Left hindlimb (tissue), 1 donor: ENCODE data around the gene PNPLA6.

Source experiments
- DNase-seq: peaks from one replicate; pipeline ENCODE4 v3.0.0-alpha.2; 2018

The PNPLA6 gene

DNA sequence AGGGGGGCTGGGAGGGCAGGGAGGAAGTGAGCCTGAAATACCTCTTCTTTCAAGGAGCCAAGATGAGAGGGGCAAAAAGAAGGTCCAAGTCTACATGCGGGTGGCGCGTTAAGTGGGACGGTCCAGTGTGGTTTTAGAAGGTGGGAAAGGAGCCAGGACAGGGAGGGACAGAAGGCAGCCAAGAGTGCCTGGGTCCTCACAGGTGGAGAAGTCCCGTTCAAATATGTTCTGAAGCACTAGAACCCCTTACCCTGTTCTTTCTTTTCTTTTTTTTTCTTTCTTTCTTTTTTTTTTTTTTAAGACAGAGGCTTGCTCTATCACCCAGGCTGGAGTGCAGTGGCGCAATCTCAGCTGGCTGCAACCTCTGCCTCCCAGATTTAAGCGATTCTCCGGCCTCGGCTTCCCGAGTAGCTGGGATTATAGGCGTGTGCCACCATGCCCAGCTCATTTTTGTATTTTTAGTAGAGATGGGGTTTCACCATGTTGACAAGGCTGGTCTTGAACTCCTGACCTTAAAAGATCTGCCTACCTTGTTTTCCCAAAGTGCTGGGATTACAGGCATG is 67.5 kb downstream of the PNPLA6 start:
- DNase-seq, result no peak

DNA sequence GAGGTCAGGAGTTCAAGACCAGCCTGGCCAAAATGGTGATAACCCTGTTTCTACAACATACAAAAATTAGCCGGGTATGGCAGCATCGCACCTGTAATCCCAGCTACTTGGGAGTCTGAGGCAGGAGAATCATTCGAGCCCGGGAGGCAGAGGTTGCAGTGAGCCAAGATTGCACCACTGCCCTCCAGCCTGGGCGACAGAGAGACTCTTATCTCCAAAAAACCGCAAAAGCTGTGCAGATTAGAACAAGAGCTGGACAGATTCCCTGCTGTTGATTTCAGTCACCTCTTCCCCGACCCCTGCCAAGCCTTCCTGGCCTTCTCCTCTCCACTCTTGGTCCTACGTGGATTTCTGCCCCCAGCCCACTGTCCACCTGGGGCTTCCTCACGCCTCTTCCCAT is 68.4 kb downstream of the PNPLA6 start:
- no peak for DNase-seq

DNA sequence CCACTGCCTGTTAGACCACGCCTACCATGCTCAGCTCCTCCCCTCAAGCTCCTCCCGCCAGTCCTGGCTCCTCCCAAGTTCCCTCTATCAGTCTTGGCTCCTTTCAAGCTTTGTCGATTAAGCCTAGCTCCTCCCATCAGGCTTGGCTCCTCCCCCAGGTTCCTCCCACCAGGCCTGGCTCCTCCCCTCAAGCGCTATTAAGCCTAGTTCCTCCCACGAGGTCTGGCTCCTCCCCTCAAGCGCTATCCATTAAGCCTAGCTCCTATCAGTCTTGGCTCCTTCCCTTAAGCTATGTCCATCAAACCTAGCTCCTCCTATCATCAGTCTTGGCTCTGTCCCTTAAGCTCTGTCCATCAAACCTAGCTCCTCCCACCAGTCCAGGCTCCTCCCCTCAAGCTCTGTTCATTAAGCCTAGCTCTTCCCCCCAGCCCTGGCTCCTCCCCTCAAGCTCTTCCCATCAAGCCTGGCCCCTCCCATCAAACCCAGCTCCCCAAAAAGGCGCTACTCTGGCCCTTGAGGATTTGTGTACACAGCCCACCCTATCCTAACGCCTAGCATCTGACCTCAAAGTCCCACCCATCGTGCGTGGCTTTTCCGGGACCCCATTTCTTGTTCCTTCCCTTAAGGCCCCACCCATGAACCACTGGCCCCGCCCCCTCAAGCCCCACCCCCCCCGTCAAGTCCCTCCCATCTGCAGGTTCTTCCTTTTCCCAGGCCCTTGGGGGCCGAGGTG is 70.1 kb downstream of the PNPLA6 start:
- DNase-seq, result no peak

DNA sequence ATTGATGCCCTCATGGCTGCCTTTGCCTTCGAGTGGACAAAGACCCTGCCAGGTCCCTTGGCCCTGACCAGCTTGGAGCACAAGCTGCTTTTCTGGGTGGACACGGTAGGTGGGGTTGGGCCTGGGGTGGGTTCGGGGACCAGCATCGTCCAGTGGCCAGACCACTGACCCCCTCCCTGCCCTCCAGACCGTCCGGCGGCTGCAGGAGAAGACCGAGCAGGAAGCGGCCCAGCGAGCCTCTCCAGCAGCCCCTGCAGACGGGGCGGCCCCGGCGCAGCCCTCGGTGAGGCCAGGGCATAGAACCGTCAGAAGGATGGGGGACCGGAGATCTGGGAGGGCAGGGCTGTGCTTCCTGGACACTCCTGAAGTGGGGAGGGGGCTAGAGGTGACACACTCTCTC is 70.8 kb downstream of the PNPLA6 start:
- no peak for DNase-seq

DNA sequence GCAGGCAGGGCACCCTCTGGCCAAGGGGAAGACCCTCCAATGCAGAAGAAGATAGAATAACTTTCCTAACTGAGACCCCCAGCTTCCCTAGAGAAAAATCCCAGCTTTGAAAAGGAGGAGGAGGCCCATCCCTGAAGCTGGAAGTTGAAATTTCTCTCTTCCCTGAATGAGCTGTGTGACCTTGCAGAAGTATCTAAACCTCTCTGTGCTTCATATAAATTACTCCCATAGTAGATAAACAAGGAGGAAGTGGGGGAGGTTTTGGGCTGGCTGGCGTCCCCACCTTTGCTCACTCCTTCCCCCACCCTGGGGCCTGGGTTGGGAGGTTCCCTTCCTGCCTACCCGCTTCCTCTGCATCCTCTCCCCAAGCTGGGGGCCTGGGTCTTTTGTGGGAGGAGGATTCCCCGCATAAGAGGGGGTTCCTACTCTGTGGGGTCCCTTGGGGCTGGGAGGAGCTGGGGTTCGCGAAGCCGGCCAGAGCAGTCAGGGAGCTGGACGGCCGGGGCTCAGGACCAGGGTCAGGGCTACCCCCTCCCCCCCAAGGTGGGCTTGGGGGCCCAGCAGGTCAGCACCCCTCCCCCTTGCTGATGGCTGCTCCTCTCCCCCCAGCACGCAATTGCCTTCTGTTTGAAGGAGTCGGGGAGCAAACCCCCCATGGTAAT is 71.8 kb downstream of the PNPLA6 start:
- no peak for DNase-seq

DNA sequence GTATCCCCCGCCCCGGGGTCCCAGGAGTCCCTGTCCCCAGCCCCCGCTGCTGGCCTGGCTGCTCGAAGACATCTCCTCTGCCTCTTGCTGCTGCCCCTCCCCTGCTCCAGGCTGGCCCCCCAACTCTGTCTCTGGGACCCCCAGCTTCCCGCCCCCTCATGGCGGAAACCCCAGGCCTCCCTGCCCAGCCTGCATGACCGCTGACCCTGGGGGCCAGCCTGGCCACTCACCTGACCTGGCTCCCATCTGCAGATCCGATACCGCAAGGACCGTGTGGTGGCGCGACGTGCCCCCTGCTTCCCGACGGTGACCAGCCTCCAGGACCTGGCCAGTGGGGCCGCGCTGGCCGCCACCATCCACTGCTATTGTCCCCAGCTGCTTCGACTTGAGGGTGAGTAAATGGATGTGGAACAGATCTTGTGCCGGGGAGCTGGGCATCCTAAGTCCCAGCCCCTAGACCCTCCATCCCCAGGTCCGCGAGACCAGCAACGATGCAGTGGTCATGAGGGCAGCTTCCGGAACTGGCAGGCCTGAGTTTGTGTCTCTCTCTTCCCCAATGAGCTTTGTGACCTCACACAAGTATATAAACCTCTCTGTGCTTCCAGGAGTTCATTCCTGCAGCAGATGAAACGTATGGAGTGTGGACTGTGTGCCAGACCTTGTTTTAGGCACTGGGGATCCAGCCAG is 72.5 kb downstream of the PNPLA6 start:
- no peak for DNase-seq

DNA sequence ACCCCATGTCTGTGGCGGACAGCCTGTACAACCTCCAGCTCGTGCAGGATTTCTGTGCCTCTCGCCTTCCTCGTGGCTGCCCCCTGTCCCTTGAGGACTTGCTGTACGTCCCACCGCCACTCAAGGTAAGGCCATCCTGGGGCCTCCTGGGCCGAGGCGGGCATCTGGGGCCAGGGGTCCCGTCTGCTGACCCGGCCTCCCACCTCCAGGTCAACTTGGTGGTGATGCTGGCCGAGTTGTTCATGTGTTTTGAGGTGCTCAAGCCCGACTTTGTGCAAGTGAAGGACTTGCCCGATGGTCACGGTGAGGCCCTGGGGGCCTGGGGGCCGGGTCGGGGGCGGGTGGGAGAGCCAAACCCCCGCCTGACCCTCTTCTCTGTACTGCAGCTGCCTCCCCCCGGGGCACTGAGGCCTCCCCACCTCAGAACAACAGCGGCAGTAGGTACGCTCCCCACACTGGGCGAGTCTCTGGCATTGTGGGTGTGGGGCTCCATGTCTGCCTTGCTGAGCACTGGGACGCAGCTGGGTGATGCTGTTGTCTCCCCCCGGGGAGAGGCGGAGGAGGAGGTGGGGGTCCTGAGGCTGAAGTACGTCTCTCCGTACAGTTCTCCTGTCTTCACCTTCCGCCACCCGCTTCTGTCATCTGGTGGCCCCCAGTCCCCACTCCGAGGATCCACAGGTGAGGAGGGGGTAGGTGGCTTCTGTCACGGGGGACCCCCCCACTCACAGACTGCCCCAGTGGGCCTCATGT is 75.1 kb downstream of the PNPLA6 start:
- no peak for DNase-seq
